Measurements from ENCODE around the gene IL13.
"Not testable (repeated sequence)": the region's sequence is repeated elsewhere in the genome, so short reads cannot be mapped to it uniquely, and the experiment has no call there.

Gene IL13

GRCh38 chr5:132657676-132658380 is at the start of gene IL13:
IL13 (plus strand) TSS chr5:132658173; CDS start chr5:132658187, 14 bp downstream.
- DNase-seq (ENCODE audit: extremely low read depth in 1 of 2, low read depth in 1 of 2), result no peak

- no peak for DNase-seq (ENCODE audit: extremely low read depth in 1 of 2, low read depth in 1 of 2)
Observed at GRCh38 chr5:132611965-132612364, 46.0 kb upstream of the IL13 start.

GRCh38 chr5:132612846-132613245 is 45.1 kb upstream of the IL13 start:
- no peak for DNase-seq (ENCODE audit: extremely low read depth in 1 of 2, low read depth in 1 of 2)

GRCh38 chr5:132621699-132622098 is 36.3 kb upstream of the IL13 start:
- no peak for DNase-seq (ENCODE audit: extremely low read depth in 1 of 2, low read depth in 1 of 2)

GRCh38 chr5:132622608-132623007 is 35.4 kb upstream of the IL13 start:
- DNase-seq (ENCODE audit: extremely low read depth in 1 of 2, low read depth in 1 of 2), result no peak

- no peak for DNase-seq (ENCODE audit: extremely low read depth in 1 of 2, low read depth in 1 of 2)
Observed at GRCh38 chr5:132627470-132627869, 30.5 kb upstream of the IL13 start.

GRCh38 chr5:132628814-132629213 is 29.2 kb upstream of the IL13 start:
- DNase-seq (ENCODE audit: extremely low read depth in 1 of 2, low read depth in 1 of 2), result no peak

- no peak for DNase-seq (ENCODE audit: extremely low read depth in 1 of 2, low read depth in 1 of 2)
Observed at GRCh38 chr5:132629230-132629944, 28.6 kb upstream of the IL13 start.

GRCh38 chr5:132633587-132633986 is 24.4 kb upstream of the IL13 start:
- DNase-seq (ENCODE audit: extremely low read depth in 1 of 2, low read depth in 1 of 2), result not testable (repeated sequence)

GRCh38 chr5:132635873-132636272 is 22.1 kb upstream of the IL13 start:
- no peak for DNase-seq (ENCODE audit: extremely low read depth in 1 of 2, low read depth in 1 of 2)

- no peak for DNase-seq (ENCODE audit: extremely low read depth in 1 of 2, low read depth in 1 of 2)
Observed at GRCh38 chr5:132637241-132637640, 20.7 kb upstream of the IL13 start.

GRCh38 chr5:132639706-132640130 is 18.3 kb upstream of the IL13 start:
- DNase-seq (ENCODE audit: extremely low read depth in 1 of 2, low read depth in 1 of 2), result no peak

GRCh38 chr5:132640613-132641012 is 17.4 kb upstream of the IL13 start:
- DNase-seq (ENCODE audit: extremely low read depth in 1 of 2, low read depth in 1 of 2), result no peak

- no peak for DNase-seq (ENCODE audit: extremely low read depth in 1 of 2, low read depth in 1 of 2)
Observed at GRCh38 chr5:132641241-132641723, 16.7 kb upstream of the IL13 start.

- no peak for DNase-seq (ENCODE audit: extremely low read depth in 1 of 2, low read depth in 1 of 2)
Observed at GRCh38 chr5:132641841-132642240, 16.1 kb upstream of the IL13 start.

- DNase-seq (ENCODE audit: extremely low read depth in 1 of 2, low read depth in 1 of 2), result no peak
Observed at GRCh38 chr5:132644177-132644576, 13.8 kb upstream of the IL13 start.

- no peak for DNase-seq (ENCODE audit: extremely low read depth in 1 of 2, low read depth in 1 of 2)
Observed at GRCh38 chr5:132646583-132647266, 11.2 kb upstream of the IL13 start.

GRCh38 chr5:132647473-132647872 is 10.5 kb upstream of the IL13 start:
- DNase-seq (ENCODE audit: extremely low read depth in 1 of 2, low read depth in 1 of 2), result no peak

- no peak for DNase-seq (ENCODE audit: extremely low read depth in 1 of 2, low read depth in 1 of 2)
Observed at GRCh38 chr5:132648355-132648754, 9.6 kb upstream of the IL13 start.

GRCh38 chr5:132651838-132652469 is 6.0 kb upstream of the IL13 start:
- DNase-seq (ENCODE audit: extremely low read depth in 1 of 2, low read depth in 1 of 2), result no peak

- DNase-seq (ENCODE audit: extremely low read depth in 1 of 2, low read depth in 1 of 2), result no peak
Observed at GRCh38 chr5:132653716-132654115, 4.3 kb upstream of the IL13 start.

Data from activated CD8-positive, alpha-beta memory T cell treated with anti-CD3 and anti-CD28 coated beads for 1 hour (primary cell).